Activated T-cell treated with anti-CD3 and anti-CD28 coated beads, Interleukin-2, amount 50 U/mL, for 24 hours (primary cell): ENCODE data around the gene LCN15.
"Not testable (repeated sequence)": the region's sequence is repeated elsewhere in the genome, so short reads cannot be mapped to it uniquely, and the experiment has no call there.

Experiments
- DNase-seq: peaks from one replicate; pipeline ENCODE4 v3.0.0-alpha.2; 2020
- H3K27ac Mint-ChIP-seq: 2 replicates; pipeline ENCODE4 v1.8.0; 2020; ENCODE audit warnings: mild to moderate bottlenecking, mixed read lengths
- H3K27me3 Mint-ChIP-seq: 2 replicates; pipeline ENCODE4 v1.8.0; 2020; ENCODE audit warnings: mixed read lengths
- H3K36me3 Mint-ChIP-seq: 2 replicates; pipeline ENCODE4 v1.8.0; 2020; ENCODE audit warnings: low read depth, mixed read lengths
- H3K4me1 Mint-ChIP-seq: 2 replicates; pipeline ENCODE4 v1.8.0; 2020; ENCODE audit warnings: low read depth, mixed read lengths
- H3K4me3 Mint-ChIP-seq: 2 replicates; pipeline ENCODE4 v1.8.0; 2020; ENCODE audit warnings: mild to moderate bottlenecking, moderate library complexity, mixed read lengths
- H3K9me3 Mint-ChIP-seq: 2 replicates; pipeline ENCODE4 v1.8.0; 2020; ENCODE audit warnings: mixed read lengths

Gene LCN15, protein sequence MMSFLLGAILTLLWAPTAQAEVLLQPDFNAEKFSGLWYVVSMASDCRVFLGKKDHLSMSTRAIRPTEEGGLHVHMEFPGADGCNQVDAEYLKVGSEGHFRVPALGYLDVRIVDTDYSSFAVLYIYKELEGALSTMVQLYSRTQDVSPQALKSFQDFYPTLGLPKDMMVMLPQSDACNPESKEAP

DNA sequence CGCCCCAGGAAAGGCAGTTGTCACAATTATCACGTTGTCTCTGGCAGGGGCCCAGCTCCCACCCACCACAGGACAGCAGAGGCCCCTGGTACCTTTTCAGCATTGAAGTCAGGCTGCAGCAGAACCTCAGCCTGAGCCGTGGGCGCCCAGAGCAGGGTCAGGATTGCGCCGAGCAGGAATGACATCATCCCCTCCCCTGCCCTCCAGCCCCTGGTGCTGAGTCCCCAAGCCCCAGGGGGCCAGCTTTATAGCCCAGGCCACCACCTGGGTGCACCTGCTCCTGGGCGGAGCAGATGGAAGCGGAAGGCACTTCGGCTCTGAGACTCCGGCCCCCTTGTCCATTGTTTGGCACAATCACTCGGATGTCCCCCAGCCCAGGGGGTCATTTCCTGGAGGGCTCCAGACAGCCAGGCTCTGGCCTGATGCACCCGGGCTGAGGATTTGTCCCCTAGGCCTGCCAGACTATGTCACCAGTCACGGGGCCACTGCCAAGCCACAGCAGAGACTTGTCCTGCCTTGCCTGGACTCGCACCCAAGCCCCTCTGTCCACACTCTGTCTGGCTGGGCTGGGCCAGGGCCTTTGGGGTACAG is at the start of gene LCN15:
Gene LCN15 (minus strand): TSS at position 218 of the 591 bp plus-strand sequence. CDS start 30 bp downstream, at position 188.
- no peak for DNase-seq
- Mint-ChIP-seq H3K9me3 (no peaks in the 10 kb centered on the region), H3K4me3 (no peak within 1 kb of the TSS), H3K27me3 (peaks cover 28% of the 10 kb centered on the region), H3K4me1 (peaks cover 13% of the 10 kb centered on the region), H3K36me3 (no peaks in the 10 kb centered on the region), H3K27ac (no peak within 1 kb of the TSS)

DNA sequence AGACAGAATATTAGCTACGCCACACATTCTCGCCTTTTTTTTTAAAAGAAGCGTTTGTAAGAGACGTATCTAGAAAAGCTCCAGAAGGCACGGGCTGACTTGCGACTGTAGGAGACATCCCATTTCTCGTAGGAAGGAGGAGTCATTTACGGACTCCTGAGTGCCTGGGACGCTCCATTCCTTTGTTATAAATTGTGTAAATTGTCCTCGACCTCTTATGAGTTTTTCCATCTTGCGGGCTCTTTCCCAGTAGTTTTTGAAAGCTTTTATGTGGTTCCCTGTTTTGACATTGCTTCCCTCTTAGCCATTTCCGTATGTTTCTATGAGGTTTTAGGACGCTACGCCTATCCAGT is 44.5 kb upstream of the LCN15 start:
- peaks cover 44% of the 10 kb centered on the region for H3K4me1 Mint-ChIP-seq
- H3K9me3 Mint-ChIP-seq, result no peaks in the 10 kb centered on the region
- no peaks in the 10 kb centered on the region for H3K27me3 Mint-ChIP-seq
- peak overlapping the region; percentile 80 for H3K4me3 Mint-ChIP-seq
- H3K36me3 Mint-ChIP-seq, result peaks cover 59% of the 10 kb centered on the region
- DNase-seq, result no peak
- peak overlapping the region; percentile 82 for H3K27ac Mint-ChIP-seq

DNA sequence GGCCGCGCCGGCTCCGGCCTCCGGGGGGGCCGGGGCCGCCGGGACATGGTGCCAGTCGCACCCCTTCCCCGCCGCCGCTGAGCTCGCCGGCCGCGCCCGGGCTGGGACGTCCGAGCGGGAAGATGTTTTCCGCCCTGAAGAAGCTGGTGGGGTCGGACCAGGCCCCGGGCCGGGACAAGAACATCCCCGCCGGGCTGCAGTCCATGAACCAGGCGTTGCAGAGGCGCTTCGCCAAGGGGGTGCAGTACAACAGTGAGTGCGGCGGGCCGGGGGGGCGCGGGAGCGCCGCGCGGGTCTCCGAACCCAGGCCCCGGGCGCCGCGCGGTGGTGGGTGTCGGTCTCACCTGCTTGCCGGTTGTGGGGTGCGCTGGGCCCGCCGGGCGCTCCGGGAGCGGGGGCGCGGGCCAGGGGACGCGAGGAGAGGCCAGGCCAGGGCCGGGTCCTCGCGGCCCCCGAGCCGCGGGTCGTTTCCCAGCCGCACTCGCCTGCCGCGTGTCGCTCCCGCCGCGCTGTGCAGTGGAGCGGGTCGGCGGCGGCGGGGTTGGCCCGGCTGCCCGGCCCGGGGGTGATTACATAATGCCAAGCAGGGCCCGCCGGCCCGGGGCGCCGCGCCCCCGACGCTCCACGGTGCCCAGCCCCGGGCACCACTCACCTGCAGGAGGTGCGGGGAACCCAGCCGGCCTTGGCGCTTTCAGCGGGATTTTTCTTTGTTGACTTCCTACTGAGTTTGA is 43.9 kb upstream of the LCN15 start:
- Mint-ChIP-seq H3K9me3 (no peaks in the 10 kb centered on the region), H3K4me1 (peaks cover 41% of the 10 kb centered on the region), H3K36me3 (peaks cover 54% of the 10 kb centered on the region), H3K4me3 (peak overlapping the region; percentile 82), H3K27me3 (no peaks in the 10 kb centered on the region), H3K27ac (peak overlapping the region; percentile 82)
- DNase-seq, result peak; percentile 74

DNA sequence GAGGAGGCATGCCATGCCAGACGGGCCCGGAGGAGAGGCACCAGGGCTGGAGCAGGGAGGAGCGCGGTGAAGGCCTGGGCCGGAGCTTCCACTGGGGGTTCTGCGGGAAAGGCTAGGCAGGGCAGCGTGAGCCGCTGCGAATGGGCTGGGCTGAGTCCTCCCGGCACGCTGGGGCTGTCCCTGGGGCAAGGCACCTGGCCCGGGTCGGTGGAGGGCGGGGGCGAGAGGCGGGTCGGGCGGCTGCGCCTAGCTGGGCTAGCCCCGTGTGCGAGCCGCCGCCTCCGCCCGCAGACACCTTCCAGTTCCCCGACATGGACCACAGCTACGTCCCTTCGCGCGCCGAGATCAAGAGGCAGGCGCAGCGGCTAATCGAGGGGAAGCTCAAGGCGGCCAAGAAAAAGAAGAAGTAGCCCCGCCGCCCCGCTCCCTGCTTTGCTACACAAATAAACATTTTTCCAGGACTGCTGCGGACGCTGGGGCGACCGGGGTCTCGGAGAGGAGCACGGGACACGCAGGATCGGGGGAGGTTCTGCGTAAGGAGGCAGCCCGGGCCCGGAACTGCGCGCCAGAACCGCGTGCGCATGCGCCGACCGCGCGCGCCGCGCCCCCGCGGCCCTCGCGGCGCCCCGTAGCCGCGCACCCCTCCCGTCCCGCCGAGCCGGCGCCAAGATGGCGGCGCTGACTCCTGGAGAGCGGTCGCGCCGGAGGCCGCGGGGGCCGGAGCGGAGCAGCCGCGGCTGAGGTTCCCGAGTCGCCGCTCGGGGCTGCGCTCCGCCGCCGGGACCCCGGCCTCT is 43.2 kb upstream of the LCN15 start, which contains the start of gene RABL6:
Gene RABL6 (plus strand): TSS at position 668 of the 794 bp plus-strand sequence. CDS start 249 bp downstream, outside the sequence.
- peak within 1 kb of the TSS; percentile 87 for H3K4me3 Mint-ChIP-seq
- H3K36me3 Mint-ChIP-seq, result peaks cover 46% of the 10 kb centered on the region
- H3K27me3 Mint-ChIP-seq, result no peaks in the 10 kb centered on the region
- H3K4me1 Mint-ChIP-seq, result peaks cover 33% of the 10 kb centered on the region
- H3K9me3 Mint-ChIP-seq, result no peaks in the 10 kb centered on the region
- H3K27ac Mint-ChIP-seq, result peak within 1 kb of the TSS; percentile 93
- DNase-seq, result peak; percentile 90

DNA sequence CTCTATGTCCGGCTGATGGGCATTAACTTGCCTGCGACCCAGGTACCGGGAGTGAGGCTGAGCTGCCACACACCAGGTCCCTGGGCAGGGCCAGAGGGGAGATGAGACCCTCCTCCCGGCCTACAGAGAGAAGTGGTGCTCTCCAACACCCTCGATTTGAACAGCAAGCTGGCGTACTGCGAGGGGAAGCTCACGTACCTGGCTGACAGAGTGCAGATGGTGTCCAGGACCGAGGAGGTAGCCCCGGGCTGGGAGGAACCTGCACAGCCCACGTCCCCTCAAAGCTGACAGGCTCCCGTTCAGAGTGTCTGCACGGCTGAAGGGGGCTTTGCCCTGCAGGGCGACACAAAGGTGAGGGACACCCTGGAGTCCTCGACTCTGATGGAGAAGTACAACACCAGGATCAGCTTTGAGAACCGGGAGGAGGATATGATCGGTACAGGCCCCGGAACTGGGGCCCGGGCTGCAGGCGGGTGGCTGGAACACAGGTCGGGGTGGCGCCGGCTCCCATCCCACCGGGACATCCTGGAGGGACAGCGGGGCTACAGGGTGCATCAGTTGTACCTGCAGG is 42.4 kb upstream of the LCN15 start:
- peaks cover 40% of the 10 kb centered on the region for H3K36me3 Mint-ChIP-seq
- peak overlapping the region; percentile 93 for H3K27ac Mint-ChIP-seq
- H3K27me3 Mint-ChIP-seq, result peaks cover 6% of the 10 kb centered on the region
- peak; percentile 28 for DNase-seq
- H3K4me1 Mint-ChIP-seq, result peaks cover 31% of the 10 kb centered on the region
- no peaks in the 10 kb centered on the region for H3K9me3 Mint-ChIP-seq
- H3K4me3 Mint-ChIP-seq, result peak overlapping the region; percentile 87

DNA sequence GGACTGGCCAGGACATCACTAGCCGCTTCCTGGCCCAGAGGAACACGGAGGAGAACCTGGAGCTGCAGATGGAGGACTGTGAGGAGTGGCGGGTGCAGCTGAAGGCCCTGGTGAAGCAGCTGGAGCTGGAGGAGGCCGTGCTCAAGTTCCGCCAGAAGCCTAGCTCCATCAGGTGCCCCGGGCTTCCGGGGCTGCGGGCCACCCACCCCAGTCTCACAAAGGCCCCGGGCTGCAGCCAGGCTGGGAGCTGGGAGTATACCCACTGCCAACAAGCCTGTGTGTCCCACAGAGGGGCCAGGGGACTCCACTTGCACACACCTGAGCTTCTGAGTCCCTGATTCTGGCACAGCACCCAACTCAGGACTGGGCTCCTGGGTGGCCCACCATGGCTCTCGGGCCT is 41.7 kb upstream of the LCN15 start:
- Mint-ChIP-seq H3K27me3 (peaks cover 6% of the 10 kb centered on the region), H3K4me3 (peak overlapping the region; percentile 87), H3K36me3 (peaks cover 33% of the 10 kb centered on the region), H3K27ac (no peak overlapping the region), H3K9me3 (no peaks in the 10 kb centered on the region), H3K4me1 (peaks cover 33% of the 10 kb centered on the region)
- DNase-seq, result no peak

DNA sequence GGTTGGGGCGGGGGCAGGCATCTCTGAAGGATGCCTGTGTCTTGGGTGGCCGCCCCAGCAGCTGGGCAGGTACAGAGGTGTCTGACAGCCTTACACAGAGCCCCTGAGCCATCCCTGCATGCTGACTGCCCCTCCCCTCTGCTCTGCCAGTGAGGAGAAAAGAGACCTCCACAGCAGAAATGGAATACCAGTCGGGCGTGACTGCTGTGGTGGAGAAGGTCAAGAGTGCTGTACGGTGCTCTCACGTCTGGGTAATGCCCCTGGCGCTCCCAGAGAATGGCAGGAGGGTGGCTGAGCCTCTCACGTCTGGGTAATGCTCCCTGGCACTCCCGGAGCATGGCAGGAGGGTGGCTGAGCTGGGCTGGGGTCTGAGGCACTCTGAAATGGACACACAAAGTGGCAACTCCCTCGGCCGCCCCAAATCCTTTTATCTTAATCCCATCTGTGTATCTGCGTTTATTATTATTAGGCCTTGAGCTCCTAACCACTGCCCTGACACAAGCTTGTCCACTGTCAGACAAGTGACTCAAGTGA is 41.0 kb upstream of the LCN15 start:
- DNase-seq, result no peak
- Mint-ChIP-seq H3K4me3 (no peak overlapping the region), H3K9me3 (no peaks in the 10 kb centered on the region), H3K27ac (no peak overlapping the region), H3K27me3 (peaks cover 11% of the 10 kb centered on the region), H3K36me3 (peaks cover 28% of the 10 kb centered on the region), H3K4me1 (peaks cover 38% of the 10 kb centered on the region)

DNA sequence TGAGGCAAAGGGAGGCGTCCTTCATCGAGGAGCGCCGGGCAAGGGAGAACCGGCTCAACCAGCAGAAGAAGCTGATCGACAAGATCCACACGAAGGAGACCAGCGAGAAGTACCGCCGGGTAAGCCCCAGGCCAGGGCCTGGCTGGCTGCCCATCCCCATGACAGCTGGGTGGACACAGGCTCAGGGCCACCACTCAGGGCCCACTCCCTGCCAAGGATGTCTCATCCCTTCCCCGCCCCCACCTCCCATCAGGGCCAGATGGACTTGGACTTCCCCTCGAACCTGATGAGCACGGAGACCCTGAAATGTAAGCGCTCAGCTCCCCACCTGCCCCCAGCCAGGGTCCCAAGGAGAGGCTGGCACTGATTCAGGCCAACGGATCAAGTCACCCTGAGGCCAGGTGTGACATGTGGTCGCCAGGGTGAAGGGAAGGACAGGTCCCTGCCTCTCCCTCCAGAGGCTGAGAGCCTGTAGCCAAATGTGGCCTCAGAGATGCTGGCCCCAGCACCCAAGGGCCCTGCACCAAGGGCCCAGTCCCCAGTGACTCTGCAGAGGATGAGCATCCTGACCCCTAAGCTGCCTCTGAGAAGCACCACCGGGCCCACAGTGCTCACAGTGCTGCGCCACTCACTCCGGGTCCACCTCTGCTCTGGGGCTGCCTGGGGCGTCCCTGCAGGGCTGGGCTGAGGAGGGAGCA is 40.3 kb upstream of the LCN15 start:
- Mint-ChIP-seq H3K4me1 (peaks cover 36% of the 10 kb centered on the region), H3K36me3 (peaks cover 22% of the 10 kb centered on the region), H3K27me3 (peaks cover 14% of the 10 kb centered on the region), H3K9me3 (no peaks in the 10 kb centered on the region), H3K27ac (no peak overlapping the region), H3K4me3 (no peak overlapping the region)
- no peak for DNase-seq

DNA sequence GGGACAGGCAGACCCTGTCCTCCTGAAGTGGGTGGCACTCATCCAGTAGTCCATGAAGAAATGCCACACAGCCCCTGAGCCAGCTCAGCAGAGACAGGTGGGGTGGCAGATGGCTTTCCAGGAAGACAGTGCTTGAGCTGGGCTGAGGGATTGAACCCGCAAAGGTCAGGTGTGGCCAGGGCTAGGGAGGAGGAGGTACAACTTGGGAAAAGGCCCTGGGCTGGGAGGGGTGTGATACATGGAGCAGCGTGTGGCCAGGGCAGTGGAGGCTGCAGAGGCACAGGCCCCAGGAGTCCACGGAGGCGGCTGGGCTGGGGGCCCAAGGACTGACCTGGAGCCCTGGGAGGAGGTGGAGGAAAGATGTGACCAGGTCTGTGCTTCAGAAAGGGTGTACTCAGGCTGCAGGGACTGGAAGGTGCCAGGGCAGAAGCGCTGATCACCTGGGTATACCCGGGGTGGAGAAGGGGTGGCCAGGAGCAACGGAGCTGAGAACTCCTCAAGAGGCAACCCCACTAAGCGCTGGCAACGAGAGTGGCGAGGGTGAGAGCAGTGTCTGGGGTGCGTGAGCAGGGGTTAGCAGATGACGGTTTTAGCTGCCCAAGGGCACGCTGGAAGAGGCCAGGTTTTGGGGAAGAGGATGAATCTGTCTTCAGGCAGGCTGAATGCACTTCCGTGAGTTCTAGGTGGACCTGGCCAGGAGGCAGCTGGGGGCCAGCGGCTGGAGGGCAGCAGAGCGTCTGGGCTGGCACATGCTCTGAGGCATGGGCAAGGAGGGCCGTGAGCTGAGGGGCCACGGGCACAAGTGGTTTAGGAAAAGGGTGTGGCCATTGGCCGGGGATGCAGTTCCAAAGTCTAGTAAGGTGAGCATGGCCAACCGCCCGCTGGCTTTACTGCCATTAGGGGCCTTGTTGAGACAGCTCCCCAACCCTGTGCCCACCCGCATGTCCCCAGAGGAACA is 39.5 kb upstream of the LCN15 start:
- no peak overlapping the region for H3K27ac Mint-ChIP-seq
- peaks cover 14% of the 10 kb centered on the region for H3K36me3 Mint-ChIP-seq
- H3K9me3 Mint-ChIP-seq, result no peaks in the 10 kb centered on the region
- DNase-seq, result peak; percentile 27
- peaks cover 14% of the 10 kb centered on the region for H3K27me3 Mint-ChIP-seq
- H3K4me3 Mint-ChIP-seq, result no peak overlapping the region
- peaks cover 30% of the 10 kb centered on the region for H3K4me1 Mint-ChIP-seq

DNA sequence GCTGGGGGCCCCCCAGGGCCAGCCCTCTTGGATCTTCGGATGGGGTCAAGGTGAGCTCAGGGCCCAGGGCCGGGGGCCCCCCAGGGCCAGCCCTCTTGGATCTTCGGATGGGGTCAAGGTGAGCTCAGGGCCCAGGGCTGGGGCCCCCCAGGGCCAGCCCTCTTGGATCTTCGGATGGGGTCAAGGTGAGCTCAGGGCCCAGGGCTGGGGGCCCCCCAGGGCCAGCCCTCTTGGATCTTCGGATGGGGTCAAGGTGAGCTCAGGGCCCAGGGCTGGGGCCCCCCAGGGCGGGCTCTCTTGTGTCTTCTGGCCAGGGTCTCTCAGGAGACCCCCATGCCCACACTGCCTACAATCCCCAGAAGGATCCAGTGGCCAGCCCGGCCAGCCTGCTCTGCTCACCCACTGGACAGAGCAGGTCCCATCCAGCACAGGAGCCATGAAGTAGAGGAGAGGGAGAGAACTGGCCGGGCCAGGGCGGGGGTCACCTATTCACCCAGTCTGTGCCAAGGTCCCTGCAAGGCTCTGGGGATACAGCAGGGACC is 38.8 kb upstream of the LCN15 start:
- not testable (repeated sequence) for H3K27ac Mint-ChIP-seq

DNA sequence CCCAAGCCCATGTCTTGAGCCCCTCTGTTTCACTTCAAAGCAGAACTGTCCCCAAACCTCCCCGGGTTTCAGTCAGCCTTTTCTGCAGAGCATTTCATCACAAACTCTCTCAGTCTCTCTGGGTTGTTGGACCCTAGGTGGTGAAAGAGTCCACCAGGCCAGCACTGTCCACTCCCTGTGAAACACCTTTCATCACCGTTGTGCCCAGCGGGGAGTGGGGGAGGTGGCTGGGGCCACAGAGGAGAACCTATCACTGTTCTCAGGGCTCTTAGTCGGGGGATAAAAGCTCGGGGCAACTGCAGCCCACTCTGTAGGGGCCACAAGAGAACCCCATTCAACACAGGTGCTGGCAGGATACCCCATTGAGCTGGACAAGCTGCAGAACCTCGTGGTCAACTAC is 38.0 kb upstream of the LCN15 start:
- peaks cover 30% of the 10 kb centered on the region for H3K4me1 Mint-ChIP-seq
- no peak overlapping the region for H3K27ac Mint-ChIP-seq
- peaks cover 11% of the 10 kb centered on the region for H3K36me3 Mint-ChIP-seq
- H3K4me3 Mint-ChIP-seq, result no peak overlapping the region
- H3K27me3 Mint-ChIP-seq, result peaks cover 14% of the 10 kb centered on the region
- no peak for DNase-seq
- no peaks in the 10 kb centered on the region for H3K9me3 Mint-ChIP-seq

More for the DNA sequence above, 38.8 kb upstream of the LCN15 start:
- Mint-ChIP-seq H3K27me3 (peaks cover 14% of the 10 kb centered on the region), H3K4me1 (peaks cover 30% of the 10 kb centered on the region), H3K36me3 (peaks cover 11% of the 10 kb centered on the region)
- DNase-seq, H3K9me3 Mint-ChIP-seq, H3K4me3 Mint-ChIP-seq: not testable (repeated sequence)

DNA sequence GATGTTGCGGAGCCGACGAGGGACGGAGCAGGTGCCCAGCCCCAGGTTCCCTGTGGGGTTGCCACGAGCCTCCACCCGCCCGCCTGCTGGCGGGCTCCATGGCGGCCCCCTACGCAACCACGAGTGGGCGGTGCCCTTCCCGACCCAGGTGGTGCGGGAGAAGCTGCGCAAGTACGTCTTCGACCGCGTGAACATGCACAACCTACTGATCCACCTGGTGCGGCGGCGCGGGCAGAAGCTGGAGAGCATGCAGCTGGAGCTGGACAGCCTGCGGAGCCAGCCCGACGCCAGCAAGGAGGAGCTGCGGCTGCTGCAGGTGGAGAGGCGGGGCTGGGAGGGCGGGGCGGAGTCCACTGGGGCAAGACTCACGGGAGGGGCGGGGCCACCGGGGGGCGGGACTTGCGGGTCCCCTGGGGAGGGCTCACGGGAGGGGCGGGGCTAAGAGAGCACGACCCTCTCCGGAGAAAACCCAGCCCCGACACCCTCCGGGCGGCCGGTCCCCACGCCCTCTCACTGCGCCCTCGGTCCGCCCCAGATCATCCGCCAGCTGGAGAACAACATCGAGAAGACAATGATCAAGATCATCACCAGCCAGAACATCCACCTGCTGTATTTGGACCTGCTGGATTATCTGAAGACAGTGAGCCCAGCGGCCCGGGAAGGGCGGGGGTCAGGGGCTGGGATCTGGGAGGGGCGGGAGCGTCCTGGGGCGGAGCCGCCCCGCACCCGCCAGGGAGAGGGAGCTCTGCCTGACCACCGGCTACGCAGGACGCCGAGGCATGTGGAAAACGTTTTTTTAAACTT is 35.7 kb upstream of the LCN15 start:
- peak; percentile 92 for DNase-seq
- Mint-ChIP-seq H3K4me3 (peak overlapping the region; percentile 75), H3K9me3 (no peaks in the 10 kb centered on the region), H3K36me3 (peaks cover 4% of the 10 kb centered on the region), H3K4me1 (peaks cover 26% of the 10 kb centered on the region), H3K27me3 (peaks cover 16% of the 10 kb centered on the region), H3K27ac (peak overlapping the region; percentile 71)
